Calu3 (cell line): ENCODE results near the gene CCDC190. TPM values are rescaled to one million over a fixed set of nuclear protein-coding genes. Genes with fewer than 3 reads are reported as not detected.

Source experiments
- BruUV-seq: library from RNA; stranded (reverse); fragments of 400-500 nt; replicated peaks from 2 replicates; lab custom pipeline; 2021; lab: Mats Ljungman, UMichigan
- CTCF ChIA-PET: fragments of 300-600 bp; sonication (Branson Sonifier 250); formaldehyde crosslinking; loops from one replicate; lab custom pipeline; 2022; ENCODE audit warnings: antibody characterized with exemption; lab: Charles Lee
- DNase-seq: peaks from one replicate; pipeline ENCODE4 v3.0.0; 2022
- H3K27ac Mint-ChIP-seq: one replicate; pipeline ENCODE4 v1.8.0; 2022; ENCODE audit warnings: mixed read lengths; ENCODE audit not compliant: unreplicated experiment
- H3K27me3 Mint-ChIP-seq: one replicate; pipeline ENCODE4 v1.8.0; 2022; ENCODE audit warnings: mixed read lengths; ENCODE audit not compliant: unreplicated experiment
- H3K36me3 Mint-ChIP-seq: one replicate; pipeline ENCODE4 v1.8.0; 2022; ENCODE audit warnings: mild to moderate bottlenecking, moderate library complexity, mixed read lengths; ENCODE audit not compliant: insufficient read depth, unreplicated experiment
- H3K4me1 Mint-ChIP-seq: one replicate; pipeline ENCODE4 v1.8.0; 2022; ENCODE audit warnings: mild to moderate bottlenecking, low read depth, mixed read lengths; ENCODE audit not compliant: unreplicated experiment
- H3K4me3 Mint-ChIP-seq: one replicate; pipeline ENCODE4 v1.8.0; 2022; ENCODE audit warnings: mild to moderate bottlenecking, low read depth, moderate library complexity, mixed read lengths; ENCODE audit not compliant: unreplicated experiment
- H3K9me3 Mint-ChIP-seq: one replicate; pipeline ENCODE4 v1.8.0; 2022; ENCODE audit warnings: low read depth, mixed read lengths; ENCODE audit not compliant: unreplicated experiment
- intact Hi-C: fragments of 100-400 bp; cut with micrococcal nuclease; formaldehyde crosslinking; loops from one replicate; pipeline ENCODE4 v1.10.0; 2022; ENCODE audit not compliant: unreplicated experiment
- total RNA-seq: library from RNA; stranded (reverse); gene quantifications from 2 replicates; pipeline ENCODE4 v1.2.3, GENCODE V29; 2022
- TF ChIP-seq, protein P1 (sequence below): fragments of 200-600 bp; IDR thresholded peaks from one replicate; pipeline ENCODE4 v1.8.0; 2022; ENCODE audit warnings: antibody characterized with exemption; ENCODE audit not compliant: unreplicated experiment

CCDC190 gene
- total RNA-seq, 1 experiment from 2014 or later: not detected

DNA sequence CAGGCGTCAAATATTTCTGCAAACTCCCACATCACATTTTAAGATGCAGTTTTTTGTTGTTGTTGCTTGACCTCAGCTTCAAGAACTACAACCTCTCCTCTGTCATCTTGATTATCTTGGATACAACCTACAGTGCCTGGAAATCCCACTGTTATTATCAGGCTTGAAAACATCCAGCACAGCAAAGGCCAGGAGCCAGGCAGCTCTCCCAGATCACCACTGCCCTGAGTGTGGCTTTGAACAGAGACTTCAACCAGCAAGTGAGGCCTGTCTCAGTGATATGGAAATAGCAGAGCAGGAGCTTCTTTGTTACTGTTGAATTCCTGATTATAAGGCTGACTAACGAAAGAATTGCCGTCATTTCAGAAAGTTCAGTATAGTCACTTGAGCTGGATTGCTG lies 28.5 kb downstream of the CCDC190 start:
- peaks cover 26% of the 10 kb centered on the region for H3K27me3 Mint-ChIP-seq
- H3K36me3 Mint-ChIP-seq: no peaks in the 10 kb centered on the region
- DNase-seq: no peak
- intact Hi-C loops: no loop called here
- no TSS peak for BruUV-seq
- H3K4me3 Mint-ChIP-seq: no peak overlapping the region
- CTCF ChIA-PET: interaction anchor here (0.5 kb wide), 1 partner anchor 34 kb away, joined by 3 read pairs; no protein-coding TSS in a partner anchor
- TF ChIP-seq, protein P1, sequence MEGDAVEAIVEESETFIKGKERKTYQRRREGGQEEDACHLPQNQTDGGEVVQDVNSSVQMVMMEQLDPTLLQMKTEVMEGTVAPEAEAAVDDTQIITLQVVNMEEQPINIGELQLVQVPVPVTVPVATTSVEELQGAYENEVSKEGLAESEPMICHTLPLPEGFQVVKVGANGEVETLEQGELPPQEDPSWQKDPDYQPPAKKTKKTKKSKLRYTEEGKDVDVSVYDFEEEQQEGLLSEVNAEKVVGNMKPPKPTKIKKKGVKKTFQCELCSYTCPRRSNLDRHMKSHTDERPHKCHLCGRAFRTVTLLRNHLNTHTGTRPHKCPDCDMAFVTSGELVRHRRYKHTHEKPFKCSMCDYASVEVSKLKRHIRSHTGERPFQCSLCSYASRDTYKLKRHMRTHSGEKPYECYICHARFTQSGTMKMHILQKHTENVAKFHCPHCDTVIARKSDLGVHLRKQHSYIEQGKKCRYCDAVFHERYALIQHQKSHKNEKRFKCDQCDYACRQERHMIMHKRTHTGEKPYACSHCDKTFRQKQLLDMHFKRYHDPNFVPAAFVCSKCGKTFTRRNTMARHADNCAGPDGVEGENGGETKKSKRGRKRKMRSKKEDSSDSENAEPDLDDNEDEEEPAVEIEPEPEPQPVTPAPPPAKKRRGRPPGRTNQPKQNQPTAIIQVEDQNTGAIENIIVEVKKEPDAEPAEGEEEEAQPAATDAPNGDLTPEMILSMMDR: no peak
- H3K4me1 Mint-ChIP-seq: no peaks in the 10 kb centered on the region
- H3K27ac Mint-ChIP-seq: no peak overlapping the region
- H3K9me3 Mint-ChIP-seq: peaks cover 3% of the 10 kb centered on the region

DNA sequence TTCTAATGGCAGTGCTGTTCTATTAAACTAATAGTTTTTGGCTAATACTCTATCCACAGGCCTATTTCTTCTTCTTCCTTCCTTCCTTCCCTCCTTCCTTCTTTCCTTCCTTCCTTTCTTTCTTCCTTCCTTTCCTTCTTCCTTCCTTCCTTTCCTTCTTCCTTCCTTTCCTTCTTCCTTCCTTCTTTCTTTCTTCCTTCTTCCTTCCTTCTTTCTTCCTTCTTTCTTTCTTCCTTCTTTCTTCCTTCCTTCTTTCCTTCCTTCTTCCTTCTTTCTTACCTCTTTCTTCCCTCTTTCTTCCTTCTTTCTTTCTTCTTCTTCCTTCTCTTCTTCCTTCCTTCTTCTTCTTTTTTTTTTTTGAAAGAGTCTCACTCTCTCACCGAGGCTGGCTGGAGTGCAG lies 31.7 kb downstream of the CCDC190 start:
- TF ChIP-seq, protein P1: no peak
- peaks cover 3% of the 10 kb centered on the region for H3K9me3 Mint-ChIP-seq
- intact Hi-C loops: no loop called here
- peaks cover 1% of the 10 kb centered on the region for H3K4me1 Mint-ChIP-seq
- BruUV-seq: no TSS peak
- peaks cover 15% of the 10 kb centered on the region for H3K27me3 Mint-ChIP-seq
- CTCF ChIA-PET: no interaction called here
- no peaks in the 10 kb centered on the region for H3K36me3 Mint-ChIP-seq
- DNase-seq: no peak
- no peak overlapping the region for H3K27ac Mint-ChIP-seq
- H3K4me3 Mint-ChIP-seq: no peak overlapping the region

DNA sequence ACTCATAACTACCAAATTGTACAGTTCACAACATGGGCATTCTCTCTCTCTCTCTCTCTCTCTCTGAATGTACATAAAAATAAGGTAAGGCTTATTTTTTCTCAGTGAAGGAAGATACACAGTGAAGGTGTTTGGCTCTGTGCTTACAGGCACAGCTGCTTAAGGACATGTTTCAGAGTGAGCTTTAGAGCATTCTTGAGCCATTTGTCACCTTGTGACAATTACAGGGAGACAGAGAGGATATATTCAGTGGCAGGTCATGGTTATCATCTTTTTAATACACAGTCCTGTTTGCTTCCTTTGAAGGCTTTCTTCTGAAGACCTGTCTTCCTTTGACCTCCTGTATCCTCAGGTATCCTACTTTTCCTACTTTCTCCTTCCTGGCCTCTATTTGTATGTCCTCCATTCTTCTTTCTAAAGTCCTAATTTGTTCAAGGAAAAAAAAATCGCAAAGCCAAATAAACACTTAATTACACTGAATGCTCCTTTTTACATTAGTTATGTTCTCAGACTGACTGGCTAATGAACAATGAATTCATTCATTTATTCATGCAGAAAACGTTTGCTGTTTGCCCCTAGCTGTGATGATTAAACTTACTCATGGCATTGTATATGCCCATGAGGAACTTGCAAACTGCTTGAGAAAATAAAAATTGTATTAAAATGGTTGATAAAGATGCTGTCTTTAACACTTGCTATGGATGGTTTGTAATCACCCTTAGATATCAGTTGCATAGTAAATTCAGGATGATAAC lies 37.0 kb downstream of the CCDC190 start:
- Mint-ChIP-seq H3K4me1 (peaks cover 31% of the 10 kb centered on the region), H3K4me3 (no peak overlapping the region), H3K27ac (no peak overlapping the region), H3K36me3 (peaks cover 17% of the 10 kb centered on the region), H3K9me3 (no peaks in the 10 kb centered on the region), H3K27me3 (peaks cover 4% of the 10 kb centered on the region)
- intact Hi-C loops: no loop called here
- CTCF ChIA-PET: interaction anchor here (0.6 kb wide), 1 partner anchor 308 kb away, joined by 3 read pairs; no protein-coding TSS in a partner anchor
- no TSS peak for BruUV-seq
- TF ChIP-seq, protein P1: no peak
- no peak for DNase-seq

DNA sequence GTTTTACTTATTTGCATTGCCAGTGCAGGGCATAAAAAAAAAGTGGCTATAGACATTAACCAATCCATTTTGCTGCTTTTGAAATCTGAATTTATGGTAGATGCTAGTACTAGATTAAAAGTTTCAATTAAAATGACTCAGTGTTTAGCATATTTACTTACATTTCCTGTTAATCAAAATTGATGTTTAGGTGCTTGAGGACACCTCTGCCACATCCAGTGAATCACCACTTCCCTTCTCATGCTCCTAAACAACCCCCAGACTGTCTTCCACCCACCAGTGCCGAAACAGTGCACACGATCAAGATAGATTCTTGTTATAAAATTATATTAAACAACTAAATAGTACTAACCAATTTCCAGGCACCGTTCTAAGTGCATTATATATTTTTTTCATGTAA lies 37.7 kb downstream of the CCDC190 start:
- no peak overlapping the region for H3K27ac Mint-ChIP-seq
- H3K4me1 Mint-ChIP-seq: peaks cover 31% of the 10 kb centered on the region
- intact Hi-C loops: no loop called here
- H3K27me3 Mint-ChIP-seq: no peaks in the 10 kb centered on the region
- peak overlapping the region; percentile 79 for H3K4me3 Mint-ChIP-seq
- TF ChIP-seq, protein P1: no peak
- H3K9me3 Mint-ChIP-seq: no peaks in the 10 kb centered on the region
- no peak for DNase-seq
- BruUV-seq: no TSS peak
- peaks cover 17% of the 10 kb centered on the region for H3K36me3 Mint-ChIP-seq
- CTCF ChIA-PET: interaction anchor here (0.9 kb wide), 1 partner anchor 93 kb away, joined by 3 read pairs; no protein-coding TSS in a partner anchor
